ENCODE results near the gene KRTAP10-3.
"Not testable (repeated sequence)": the region's sequence is repeated elsewhere in the genome, so short reads cannot be mapped to it uniquely, and the experiment has no call there.

The KRTAP10-3 gene

DNA sequence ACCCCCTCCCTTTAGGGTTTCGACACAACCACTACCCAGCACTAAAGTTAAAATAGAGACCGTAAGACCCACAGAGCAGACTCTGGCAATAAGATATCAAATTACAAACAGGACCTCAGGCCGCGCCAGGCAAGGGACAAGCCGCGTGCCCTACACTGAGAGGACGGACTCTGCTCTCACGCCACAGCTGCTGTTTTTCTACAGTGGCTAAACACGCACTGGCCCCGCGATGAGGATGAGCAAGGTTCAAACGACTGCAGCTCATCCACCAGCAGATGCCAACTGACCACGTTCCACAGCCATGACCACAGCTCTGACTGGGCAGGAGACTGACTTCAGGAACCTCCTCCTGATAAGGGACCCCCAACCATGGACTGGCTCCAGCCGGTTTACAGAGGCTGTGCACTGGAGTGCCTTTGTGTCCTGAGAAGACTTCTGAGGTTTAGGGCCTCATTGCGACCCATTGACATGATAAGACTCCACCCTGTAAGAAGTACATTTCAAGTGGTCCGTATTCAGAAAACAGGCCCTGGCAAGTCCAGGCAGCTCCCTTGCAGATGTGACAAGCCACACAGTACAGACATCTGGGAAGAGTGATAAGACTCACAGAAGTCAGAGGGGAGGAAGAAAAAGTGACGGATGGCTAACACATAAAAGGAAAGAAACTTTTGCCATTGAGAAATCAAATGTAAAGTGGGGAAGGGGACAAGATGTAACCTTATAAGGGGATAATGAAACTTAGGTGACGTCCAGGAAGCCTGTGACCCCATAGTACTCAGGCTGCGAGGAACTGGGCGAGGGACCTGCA, 35.2 kb upstream of the KRTAP10-3 start:
- H3K4me3 Mint-ChIP-seq: no peak overlapping the region
- no peaks in the 10 kb centered on the region for H3K36me3 Mint-ChIP-seq
- peaks cover 5% of the 10 kb centered on the region for H3K4me1 Mint-ChIP-seq

DNA sequence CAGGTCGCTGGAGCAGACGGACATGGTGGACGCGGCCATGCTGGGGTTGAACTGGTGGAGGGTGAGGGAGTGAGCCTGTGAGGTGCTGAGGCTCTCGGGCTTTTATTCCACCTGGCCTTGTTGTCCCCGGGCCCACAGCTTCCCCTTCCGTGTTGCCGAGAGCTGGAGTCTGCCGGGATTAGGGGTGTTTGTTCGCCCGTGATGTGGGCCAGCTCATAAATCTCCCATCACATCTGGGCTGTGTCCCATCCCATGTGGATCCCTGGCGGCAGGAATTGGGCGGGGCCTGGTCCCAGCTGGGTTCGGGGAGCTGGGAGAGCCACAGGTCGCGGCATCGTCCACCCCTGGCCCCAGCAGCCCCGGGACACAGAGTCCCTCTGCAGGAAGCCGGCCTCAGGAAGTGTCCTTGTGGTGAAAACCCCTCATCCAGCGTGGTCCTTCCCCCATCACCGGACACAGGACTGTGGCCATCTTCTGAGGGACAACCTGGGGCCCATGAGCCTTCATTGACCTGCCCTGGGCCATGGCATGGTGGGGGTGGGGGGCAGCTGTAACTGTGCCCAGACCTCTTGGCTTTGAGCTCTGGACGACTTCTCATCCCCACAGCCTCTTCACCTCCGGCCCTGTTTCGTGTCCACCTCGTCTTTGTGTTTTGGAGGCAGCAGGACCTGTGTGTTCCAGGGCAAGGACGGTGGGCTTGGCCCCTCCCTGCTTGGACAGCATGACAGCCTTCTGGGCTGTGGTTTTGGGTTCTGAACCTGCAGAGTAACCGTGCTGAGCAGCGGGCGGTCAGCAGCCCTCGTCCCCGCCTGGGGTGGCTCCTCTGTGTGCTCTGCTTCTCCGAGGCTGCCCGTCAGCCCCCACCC, 34.1 kb upstream of the KRTAP10-3 start, which contains the start of gene KRTAP10-6:
TSS of gene KRTAP10-6 (minus strand) at position 60 of the 866 bp plus-strand sequence. CDS start at position 39, 21 bp downstream.
- DNase-seq (ENCODE audit: low spot score in 2 of 2): no peak
- no peak for ATAC-seq

More for the DNA sequence above, 35.2 kb upstream of the KRTAP10-3 start:
- Mint-ChIP-seq H3K27ac (no peak overlapping the region), H3K9me3 (peaks cover 3% of the 10 kb centered on the region)
- no peak for ATAC-seq
- DNase-seq (ENCODE audit: low spot score in 2 of 2): no peak

DNA sequence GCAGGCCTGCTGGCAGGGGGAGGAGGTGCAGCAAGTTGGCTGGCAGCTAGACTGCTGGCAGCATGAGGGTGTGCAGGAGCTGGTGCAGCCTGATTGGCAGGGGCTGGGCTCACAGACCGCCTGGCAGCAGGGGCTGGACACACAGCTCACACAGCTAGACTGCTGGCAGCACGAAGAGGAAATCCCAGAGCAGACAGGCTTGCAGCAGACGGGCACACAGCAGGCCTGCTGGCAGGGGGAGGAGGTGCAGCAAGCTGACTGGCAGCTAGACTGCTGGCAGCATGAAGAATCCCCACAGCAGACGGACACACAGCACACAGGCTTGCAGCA, 33.2 kb upstream of the KRTAP10-3 start:
- not testable (repeated sequence) for H3K27ac Mint-ChIP-seq; H3K9me3 Mint-ChIP-seq; H3K4me3 Mint-ChIP-seq; H3K4me1 Mint-ChIP-seq; ATAC-seq; H3K36me3 Mint-ChIP-seq; DNase-seq (ENCODE audit: low spot score in 2 of 2)

More for the DNA sequence above, 34.1 kb upstream of the KRTAP10-3 start, which contains the start of gene KRTAP10-6:
- Mint-ChIP-seq H3K27ac (no peak within 1 kb of the TSS), H3K9me3 (no peaks in the 10 kb centered on the region), H3K4me1 (peaks cover 5% of the 10 kb centered on the region), H3K4me3 (no peak within 1 kb of the TSS), H3K36me3 (no peaks in the 10 kb centered on the region)

DNA sequence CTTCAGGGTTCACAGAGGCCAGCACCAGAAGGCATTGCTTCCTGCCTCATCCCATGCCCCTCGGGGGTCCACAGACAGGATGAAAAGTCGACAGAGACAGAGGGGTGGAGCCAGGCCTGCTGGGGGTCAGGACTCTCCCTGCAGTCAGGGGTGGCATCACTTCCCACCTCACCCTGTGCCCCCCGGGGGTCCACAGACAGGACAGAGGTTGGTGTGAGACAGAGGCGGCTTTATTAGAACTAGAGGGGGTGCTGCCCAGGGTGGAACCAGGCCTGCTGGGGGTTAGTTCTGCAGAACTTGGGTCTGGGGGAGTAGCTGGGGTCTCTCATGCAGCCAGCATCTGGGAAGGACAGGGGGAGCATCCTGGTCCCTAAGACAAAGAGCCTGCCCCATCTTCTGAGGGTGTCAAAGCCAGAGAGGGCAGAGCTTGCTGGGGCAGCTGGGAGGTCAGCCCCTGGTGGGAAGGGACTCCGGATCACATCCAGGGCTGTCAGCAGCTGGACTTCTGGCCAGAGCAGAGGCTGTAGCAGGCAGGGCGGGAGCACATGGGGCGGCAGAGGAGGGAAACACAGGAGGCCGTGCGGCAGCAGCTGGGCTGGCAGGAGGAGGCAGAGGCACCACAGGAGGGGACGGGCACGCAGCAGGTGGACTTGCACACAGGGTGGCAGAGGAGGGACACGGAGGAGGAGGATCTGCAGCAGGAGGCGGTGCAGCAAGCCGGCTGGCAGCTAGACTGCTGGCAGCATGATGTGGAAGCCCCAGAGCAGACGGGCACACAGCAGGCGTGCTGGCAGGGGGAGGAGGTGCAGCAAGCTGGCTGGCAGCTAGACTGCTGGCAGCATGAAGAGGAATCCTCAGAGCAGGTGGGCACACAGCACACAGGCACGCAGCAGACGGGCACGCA, 32.6 kb upstream of the KRTAP10-3 start:
- not testable (repeated sequence) for DNase-seq (ENCODE audit: low spot score in 2 of 2); H3K27ac Mint-ChIP-seq; H3K9me3 Mint-ChIP-seq

DNA sequence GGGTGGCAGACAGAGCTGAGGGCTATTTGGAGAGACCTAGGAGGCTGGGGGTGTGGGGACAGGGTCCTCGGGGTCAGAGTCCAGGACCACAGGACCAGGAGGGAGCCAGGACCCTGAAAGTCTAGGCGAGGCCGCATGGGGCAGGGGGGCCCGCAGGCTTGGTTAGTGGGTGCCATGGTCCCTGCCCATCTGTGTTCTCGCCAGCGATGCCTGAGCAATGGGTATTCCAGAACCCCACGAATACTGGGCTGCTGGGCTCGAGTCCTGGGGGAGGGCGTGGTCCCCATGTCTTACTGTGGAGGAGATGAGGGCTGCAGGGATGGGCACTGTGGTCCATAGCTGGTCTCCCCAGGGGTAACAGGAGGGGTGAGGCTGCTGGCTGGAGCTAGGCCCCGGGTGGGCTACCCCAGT, 31.7 kb upstream of the KRTAP10-3 start:
- peak in 1 of 2 donors; percentile 33 for DNase-seq (ENCODE audit: low spot score in 2 of 2)
- Mint-ChIP-seq H3K4me1 (peaks cover 4% of the 10 kb centered on the region), H3K9me3 (no peaks in the 10 kb centered on the region), H3K4me3 (no peak overlapping the region), H3K27ac (peak overlapping the region; percentile 50), H3K36me3 (no peaks in the 10 kb centered on the region)
- no peak for ATAC-seq

More for the DNA sequence above, 32.6 kb upstream of the KRTAP10-3 start:
- not testable (repeated sequence) for H3K4me3 Mint-ChIP-seq, ATAC-seq, H3K4me1 Mint-ChIP-seq, H3K36me3 Mint-ChIP-seq

DNA sequence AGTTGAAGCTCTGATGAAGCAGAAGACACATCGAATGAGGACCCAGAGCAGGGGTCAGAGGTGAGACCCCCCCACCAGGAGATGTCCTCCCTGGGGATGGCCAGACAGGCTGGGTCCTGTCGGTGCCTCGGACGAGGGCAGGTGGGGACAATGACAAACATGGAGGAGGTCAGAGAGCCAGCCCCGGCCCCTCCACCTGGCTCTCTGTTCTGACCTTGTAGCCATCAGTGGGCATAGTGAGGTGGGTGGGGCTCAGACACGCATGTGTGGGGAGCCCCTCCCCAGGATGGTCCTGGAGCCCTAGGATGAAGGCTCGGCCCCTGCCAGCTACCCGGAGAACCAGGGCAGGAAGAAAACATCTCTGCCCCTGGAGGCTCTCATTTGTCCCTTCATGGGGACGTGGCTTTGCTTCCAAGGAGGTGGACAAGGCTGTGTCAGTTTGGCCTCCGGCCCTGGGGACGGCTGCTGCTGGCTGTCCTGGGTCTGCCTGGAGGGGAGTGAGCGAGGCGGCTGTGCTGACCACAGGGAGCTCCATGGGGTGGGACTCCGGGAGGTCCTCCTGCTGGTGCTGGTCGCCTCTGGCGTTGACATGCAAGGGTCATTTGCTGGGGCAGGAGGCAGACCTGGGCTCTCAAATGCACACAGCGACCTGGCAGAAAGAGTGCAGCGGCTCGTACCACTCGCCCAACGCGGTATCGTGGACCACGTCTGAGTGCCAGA, 31.2 kb upstream of the KRTAP10-3 start:
- Mint-ChIP-seq H3K27ac (peak overlapping the region; percentile 50), H3K36me3 (no peaks in the 10 kb centered on the region), H3K9me3 (no peaks in the 10 kb centered on the region), H3K4me3 (no peak overlapping the region), H3K4me1 (no peaks in the 10 kb centered on the region)
- no peak for DNase-seq (ENCODE audit: low spot score in 2 of 2)
- ATAC-seq: no peak

DNA sequence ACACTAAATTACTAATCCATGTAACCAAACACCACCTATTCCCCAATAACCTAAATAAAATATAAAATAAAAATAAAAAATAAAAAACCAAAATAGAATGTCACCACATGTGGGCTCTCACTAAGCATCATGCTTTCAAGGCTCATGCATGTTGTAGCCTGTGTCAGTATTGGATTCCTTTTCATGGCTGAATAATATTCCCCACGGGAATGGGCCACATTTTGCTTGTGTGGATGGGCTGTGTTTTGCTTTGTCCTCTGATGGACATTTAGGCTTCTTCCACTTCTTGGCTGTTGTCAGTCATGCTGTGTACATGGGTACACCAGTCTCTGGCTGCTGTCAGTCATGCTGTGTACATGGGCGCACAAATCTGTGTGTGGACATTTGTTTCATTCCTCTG, 30.5 kb upstream of the KRTAP10-3 start:
- DNase-seq (ENCODE audit: low spot score in 2 of 2) (no peak), ATAC-seq (no peak)
- no peaks in the 10 kb centered on the region for H3K36me3 Mint-ChIP-seq
- no peak overlapping the region for H3K4me3 Mint-ChIP-seq
- H3K9me3 Mint-ChIP-seq: no peaks in the 10 kb centered on the region
- H3K4me1 Mint-ChIP-seq: no peaks in the 10 kb centered on the region
- H3K27ac Mint-ChIP-seq: peak overlapping the region; percentile 50

DNA sequence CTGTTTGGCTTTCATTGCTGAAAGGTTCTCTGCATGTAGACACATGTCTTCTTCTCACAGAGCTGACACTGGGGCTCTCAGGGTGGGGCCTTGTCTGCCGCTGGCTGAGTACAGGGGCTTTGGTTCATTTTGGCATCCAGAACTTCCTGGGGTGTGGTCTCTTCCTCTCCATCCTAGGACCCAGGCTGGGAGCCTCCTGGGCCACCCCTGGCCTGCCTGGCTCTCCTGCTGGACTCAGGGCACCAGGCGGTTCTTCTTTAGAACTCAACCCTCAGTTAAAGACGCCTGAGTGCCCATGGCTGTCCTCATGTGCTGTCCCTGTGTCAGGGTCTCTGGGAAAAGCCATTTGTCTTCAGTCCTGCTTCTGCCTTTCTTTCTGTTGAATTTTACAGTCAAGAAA, 27.3 kb upstream of the KRTAP10-3 start:
- Mint-ChIP-seq H3K27ac (no peak overlapping the region), H3K4me1 (no peaks in the 10 kb centered on the region)

DNA sequence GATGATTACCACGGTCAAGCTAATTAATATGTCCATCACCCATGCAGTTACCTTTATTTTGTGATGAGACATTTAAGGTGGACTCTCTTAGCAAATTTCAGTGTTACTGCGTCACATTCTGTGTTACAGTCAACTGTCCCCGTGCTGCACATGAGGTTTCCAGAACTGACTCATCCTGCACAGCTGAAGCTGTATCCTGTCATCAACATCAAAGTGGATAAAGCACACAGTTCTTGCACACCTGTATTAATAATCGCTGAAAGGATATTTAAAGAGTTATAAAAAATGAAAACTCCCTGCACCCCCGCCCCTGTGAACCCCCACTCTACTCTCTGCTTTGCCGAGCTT, 25.2 kb upstream of the KRTAP10-3 start:
- Mint-ChIP-seq H3K4me3 (no peak overlapping the region), H3K4me1 (peaks cover 4% of the 10 kb centered on the region), H3K9me3 (peaks cover 9% of the 10 kb centered on the region), H3K36me3 (no peaks in the 10 kb centered on the region), H3K27ac (no peak overlapping the region)
- ATAC-seq (peak; percentile 95), DNase-seq (ENCODE audit: low spot score in 2 of 2) (peak in 1 of 2 donors; percentile 55)

More for the DNA sequence above, 27.3 kb upstream of the KRTAP10-3 start:
- ATAC-seq (no peak), DNase-seq (ENCODE audit: low spot score in 2 of 2) (no peak)
- peaks cover 6% of the 10 kb centered on the region for H3K9me3 Mint-ChIP-seq
- H3K4me3 Mint-ChIP-seq: no peak overlapping the region
- no peaks in the 10 kb centered on the region for H3K36me3 Mint-ChIP-seq

DNA sequence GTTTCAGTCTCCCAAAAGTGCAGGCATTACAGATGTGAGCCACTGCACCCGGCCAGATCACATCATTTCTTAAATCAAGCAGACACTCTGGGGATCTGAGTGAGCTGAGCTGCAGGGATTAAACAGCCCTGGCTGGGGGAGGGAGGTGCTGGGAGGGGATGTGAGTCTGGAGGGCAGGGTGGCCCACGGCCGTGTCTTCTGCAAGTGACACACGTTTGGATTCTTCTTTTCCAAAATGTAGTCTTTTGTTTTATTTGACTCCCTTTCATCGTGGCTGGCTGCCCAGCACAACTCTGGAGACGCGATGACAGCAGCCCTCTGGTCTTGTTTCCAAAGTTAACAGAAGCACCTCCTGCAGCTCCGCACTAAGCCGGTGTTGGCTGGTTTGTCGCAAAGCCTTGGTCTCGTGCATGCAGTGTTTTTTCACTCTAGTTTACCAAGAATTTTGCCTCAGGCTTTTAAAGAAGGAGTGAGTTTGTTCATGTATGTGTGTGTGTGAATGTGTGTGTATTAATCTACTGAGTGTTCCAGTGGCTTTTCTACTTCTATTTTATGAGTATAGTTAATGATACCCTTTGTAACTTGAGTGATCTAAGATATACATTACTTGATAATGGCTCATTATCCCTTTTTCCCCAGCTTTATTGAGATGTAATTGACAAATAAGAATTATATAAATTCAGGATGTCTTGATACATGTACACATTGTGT, 24.6 kb upstream of the KRTAP10-3 start:
- DNase-seq (ENCODE audit: low spot score in 2 of 2): no peak
- no peak overlapping the region for H3K4me3 Mint-ChIP-seq

DNA sequence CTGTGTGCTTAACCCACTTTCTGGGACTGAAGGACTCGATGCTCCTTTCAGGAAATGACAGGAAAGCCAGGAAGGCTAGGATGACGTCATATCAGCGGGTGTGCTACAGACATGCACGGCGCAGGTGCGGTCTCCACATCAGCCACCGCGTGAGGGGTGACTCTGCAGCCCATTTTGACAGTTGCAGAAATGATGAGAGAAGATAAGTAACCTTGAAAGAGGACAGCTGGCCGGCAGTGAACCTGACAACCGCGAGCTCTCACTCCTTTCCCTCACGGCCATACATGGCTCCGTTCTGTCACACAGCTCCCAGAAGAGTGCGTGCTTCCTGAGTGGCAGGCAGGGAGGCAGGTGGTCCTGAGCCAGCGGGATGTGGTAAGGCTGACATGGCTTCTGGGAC, 23.5 kb upstream of the KRTAP10-3 start:
- DNase-seq (ENCODE audit: low spot score in 2 of 2): no peak
- no peak for ATAC-seq
- Mint-ChIP-seq H3K4me3 (no peak overlapping the region), H3K9me3 (peaks cover 11% of the 10 kb centered on the region), H3K36me3 (no peaks in the 10 kb centered on the region), H3K4me1 (peaks cover 4% of the 10 kb centered on the region), H3K27ac (no peak overlapping the region)

More for the DNA sequence above, 24.6 kb upstream of the KRTAP10-3 start:
- ATAC-seq: no peak
- H3K36me3 Mint-ChIP-seq: no peaks in the 10 kb centered on the region
- peaks cover 9% of the 10 kb centered on the region for H3K9me3 Mint-ChIP-seq
- no peak overlapping the region for H3K27ac Mint-ChIP-seq
- peaks cover 4% of the 10 kb centered on the region for H3K4me1 Mint-ChIP-seq

DNA sequence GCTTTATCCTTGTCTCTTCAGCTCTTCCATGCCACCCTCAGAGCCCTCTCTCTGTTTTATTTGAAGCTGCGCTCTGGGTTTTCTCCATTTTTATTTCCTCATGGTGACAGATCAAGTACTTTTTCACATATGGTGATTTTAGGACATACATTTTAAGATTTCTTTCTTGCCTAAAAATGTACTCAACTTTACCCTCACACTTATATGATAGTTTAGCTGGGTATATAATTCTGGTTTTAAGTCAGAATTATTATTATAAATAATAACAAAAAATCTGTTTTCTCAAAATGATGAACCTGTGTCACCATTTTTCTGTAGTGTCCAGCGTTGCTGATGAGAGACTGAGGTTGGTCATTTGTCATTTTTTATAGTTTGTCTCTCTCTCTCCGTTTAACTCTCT, 22.6 kb upstream of the KRTAP10-3 start:
- ATAC-seq (no peak), DNase-seq (ENCODE audit: low spot score in 2 of 2) (no peak)
- H3K36me3 Mint-ChIP-seq: no peaks in the 10 kb centered on the region
- peaks cover 4% of the 10 kb centered on the region for H3K4me1 Mint-ChIP-seq
- H3K27ac Mint-ChIP-seq: no peak overlapping the region
- H3K9me3 Mint-ChIP-seq: peaks cover 15% of the 10 kb centered on the region
- no peak overlapping the region for H3K4me3 Mint-ChIP-seq

DNA sequence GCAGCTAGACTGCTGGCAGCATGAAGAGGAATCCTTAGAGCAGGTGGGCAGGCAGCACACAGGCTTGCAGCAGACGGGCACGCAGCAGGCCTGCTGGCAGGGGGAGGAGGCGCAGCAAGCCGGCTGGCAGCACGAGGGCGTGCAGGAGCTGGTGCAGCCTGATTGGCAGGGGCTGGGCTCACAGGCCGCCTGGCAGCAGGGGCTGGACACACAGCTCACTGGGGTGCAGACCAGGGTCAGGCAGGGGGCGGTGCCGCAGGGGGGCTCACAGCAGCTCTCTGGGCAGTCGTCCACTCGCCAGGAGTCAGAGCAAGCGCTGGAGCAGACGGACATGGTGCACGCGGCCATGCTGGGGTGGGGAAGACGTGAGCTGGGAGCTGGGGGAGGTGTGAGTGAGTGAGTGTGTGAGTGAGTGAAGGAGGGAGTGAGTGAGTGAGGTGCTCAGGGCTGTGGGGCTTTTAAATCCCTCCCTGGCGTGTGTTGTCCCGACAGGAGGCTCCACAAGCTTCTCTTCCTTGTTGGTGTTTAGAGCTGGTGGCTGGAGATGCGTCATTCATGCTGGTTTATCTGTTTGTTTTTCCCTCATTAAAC, 21.7 kb upstream of the KRTAP10-3 start, which contains the start of gene KRTAP10-5:
TSS of gene KRTAP10-5 (minus strand) at position 374 of the 591 bp plus-strand sequence. CDS start at position 348, 26 bp downstream.
- H3K27ac Mint-ChIP-seq: not testable (repeated sequence)

More for the DNA sequence above, 21.7 kb upstream of the KRTAP10-3 start, which contains the start of gene KRTAP10-5:
- H3K36me3 Mint-ChIP-seq, H3K4me3 Mint-ChIP-seq, ATAC-seq, H3K4me1 Mint-ChIP-seq: not testable (repeated sequence)
- DNase-seq (ENCODE audit: low spot score in 2 of 2): peak in 1 of 2 donors; percentile 38
- H3K9me3 Mint-ChIP-seq: peaks cover 15% of the 10 kb centered on the region

Data from stimulated activated effector memory CD8-positive, alpha-beta T cell treated with anti-CD3 and anti-CD28 coated beads, Interleukin-12 subunit alpha, Interleukin-12 subunit beta, amount 100 ng/mL, for 72 hours (primary cell).